Erythroblast (primary cell): ENCODE data around the gene HERPUD2.

ENCODE experiments used
- DNase-seq, 2 experiments: peaks; one replicate each; lab custom pipeline; 2025; lab: John Stamatoyannopoulos, UW
- GATA1 ChIP-seq: IDR thresholded peaks from 2 replicates; pipeline ENCODE4 v1.6.1; 2011; ENCODE audit warnings: low read depth, mild to moderate bottlenecking, control low read depth, low read length, moderate library complexity
- POLR2A ChIP-seq: IDR thresholded peaks from 2 replicates; pipeline ENCODE4 v1.6.1; 2011; ENCODE audit warnings: mild to moderate bottlenecking, low read length

HERPUD2 gene

GRCh38 chr7:35694784-35695472 lies at the start of gene HERPUD2:
HERPUD2 (minus strand) TSS chr7:35695135; CDS start chr7:35694330, 805 bp downstream.
- TF ChIP-seq POLR2A (peak; percentile 97), GATA1 (no peak)
- peak; percentile 93 to 95 for DNase-seq

- no peak for DNase-seq
- no peak for TF ChIP-seq GATA1
- TF ChIP-seq POLR2A: no peak
These were observed 44.0 kb upstream of the HERPUD2 start for GRCh38 chr7:35738889-35739288.

GRCh38 chr7:35736725-35737124 lies 41.8 kb upstream of the HERPUD2 start:
- DNase-seq: no peak
- TF ChIP-seq GATA1 (no peak), POLR2A (no peak)

- TF ChIP-seq POLR2A (no peak), GATA1 (no peak)
- no peak for DNase-seq
These were observed 40.5 kb upstream of the HERPUD2 start for GRCh38 chr7:35735396-35735795.

- TF ChIP-seq POLR2A: no peak
- no peak for TF ChIP-seq GATA1
- no peak for DNase-seq
These were observed 39.1 kb upstream of the HERPUD2 start for GRCh38 chr7:35734001-35734483.

- no peak for DNase-seq
- TF ChIP-seq POLR2A (no peak), GATA1 (no peak)
These were observed 36.4 kb upstream of the HERPUD2 start for GRCh38 chr7:35731349-35731748.

GRCh38 chr7:35729061-35729783 lies 34.3 kb upstream of the HERPUD2 start:
- peak; percentile 16 to 63 for DNase-seq
- TF ChIP-seq GATA1: no peak
- no peak for TF ChIP-seq POLR2A

- TF ChIP-seq POLR2A: no peak
- DNase-seq: no peak
These were observed 33.6 kb upstream of the HERPUD2 start for GRCh38 chr7:35728412-35729060.

- DNase-seq: peak in 1 of 2 experiments; percentile 12
- TF ChIP-seq GATA1: no peak
- no peak for TF ChIP-seq POLR2A
These were observed 32.6 kb upstream of the HERPUD2 start for GRCh38 chr7:35727571-35727970.

GRCh38 chr7:35726654-35727053 lies 31.7 kb upstream of the HERPUD2 start:
- TF ChIP-seq GATA1 (no peak), POLR2A (no peak)
- DNase-seq: no peak

GRCh38 chr7:35725280-35725680 lies 30.3 kb upstream of the HERPUD2 start:
- TF ChIP-seq POLR2A (no peak), GATA1 (no peak)
- DNase-seq: peak in 1 of 2 experiments; percentile 8

GRCh38 chr7:35723011-35723410 lies 28.1 kb upstream of the HERPUD2 start:
- no peak for DNase-seq
- TF ChIP-seq GATA1 (no peak), POLR2A (no peak)

GRCh38 chr7:35722054-35722849 lies 27.3 kb upstream of the HERPUD2 start:
- TF ChIP-seq GATA1 (no peak), POLR2A (no peak)
- no peak for DNase-seq

GRCh38 chr7:35721288-35721687 lies 26.4 kb upstream of the HERPUD2 start:
- TF ChIP-seq POLR2A (no peak), GATA1 (no peak)
- no peak for DNase-seq
